NCI-H2029 treated with DMSO at 0.1 percent for 48 hours (cell line): Measurements from ENCODE around the gene MSANTD1.

Experiments used
- DNase-seq: peaks from one replicate; lab custom pipeline; 2025; lab: John Stamatoyannopoulos, UW

Gene MSANTD1

GRCh38 chr4:3248178-3248480 lies 830 bp upstream of the MSANTD1 start:
- DNase-seq = no peak

DNA sequence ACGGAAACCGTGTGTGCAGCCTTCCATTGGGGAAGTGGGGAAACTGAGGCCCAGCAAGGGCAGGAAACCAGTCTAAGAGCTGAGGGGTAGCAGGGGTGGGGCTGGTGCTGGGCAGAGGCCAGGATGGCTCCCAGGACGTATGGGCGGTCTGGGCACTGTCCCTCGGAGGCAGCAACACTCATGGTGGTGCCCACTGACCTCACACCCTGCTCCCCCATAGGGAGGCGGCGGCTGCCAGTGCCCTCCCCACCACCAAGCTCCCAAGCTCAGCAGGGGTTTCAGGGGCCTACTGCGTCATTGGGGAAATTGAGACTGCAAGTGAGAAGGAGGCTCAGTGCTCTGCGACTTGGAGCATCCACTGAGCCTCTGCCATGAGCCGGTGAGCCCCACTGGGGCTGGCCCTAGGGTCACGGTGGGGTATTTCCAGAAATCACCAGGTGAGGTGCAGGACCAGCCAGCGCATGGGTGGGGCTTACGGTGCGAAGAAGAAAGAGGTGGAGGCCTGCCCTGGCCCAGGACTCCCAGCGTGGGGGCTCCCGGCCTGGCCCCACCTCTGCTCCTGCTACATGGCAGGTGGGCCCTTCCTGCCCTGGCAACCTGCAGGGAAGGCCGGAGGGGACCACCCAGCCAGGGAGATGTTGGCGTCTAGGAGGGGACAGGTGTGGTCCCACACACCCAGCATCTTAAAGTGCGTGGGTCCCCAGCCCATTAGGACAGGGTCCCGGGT lies 915 bp downstream of the MSANTD1 start:
- DNase-seq = no peak

DNA sequence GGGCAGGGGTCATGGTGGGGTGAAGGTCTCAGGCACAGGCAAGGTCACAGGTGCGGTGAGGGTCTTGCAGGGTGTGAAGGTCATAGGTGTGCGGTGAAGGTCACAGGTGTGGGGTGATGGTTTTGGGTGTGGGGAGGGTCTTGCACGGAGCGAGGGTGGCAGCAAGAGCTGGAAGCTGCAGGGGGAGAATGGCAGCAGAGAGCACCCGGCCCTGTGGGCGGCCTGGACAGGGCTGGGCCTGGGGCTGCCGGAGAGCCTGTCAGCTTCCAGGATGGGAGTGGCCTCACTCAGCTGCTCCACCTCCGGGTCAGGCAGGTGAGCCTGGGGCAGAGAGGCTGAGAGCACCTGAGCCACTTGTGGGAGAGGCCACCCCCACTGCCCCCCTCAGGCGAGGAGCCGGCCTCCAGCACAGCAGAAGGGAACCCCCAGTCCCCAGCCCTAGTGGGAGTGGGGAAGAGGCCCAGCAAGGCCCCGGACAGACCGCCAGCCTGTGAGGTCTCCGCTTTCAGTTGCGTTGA lies 1.5 kb downstream of the MSANTD1 start:
- DNase-seq = no peak

DNA sequence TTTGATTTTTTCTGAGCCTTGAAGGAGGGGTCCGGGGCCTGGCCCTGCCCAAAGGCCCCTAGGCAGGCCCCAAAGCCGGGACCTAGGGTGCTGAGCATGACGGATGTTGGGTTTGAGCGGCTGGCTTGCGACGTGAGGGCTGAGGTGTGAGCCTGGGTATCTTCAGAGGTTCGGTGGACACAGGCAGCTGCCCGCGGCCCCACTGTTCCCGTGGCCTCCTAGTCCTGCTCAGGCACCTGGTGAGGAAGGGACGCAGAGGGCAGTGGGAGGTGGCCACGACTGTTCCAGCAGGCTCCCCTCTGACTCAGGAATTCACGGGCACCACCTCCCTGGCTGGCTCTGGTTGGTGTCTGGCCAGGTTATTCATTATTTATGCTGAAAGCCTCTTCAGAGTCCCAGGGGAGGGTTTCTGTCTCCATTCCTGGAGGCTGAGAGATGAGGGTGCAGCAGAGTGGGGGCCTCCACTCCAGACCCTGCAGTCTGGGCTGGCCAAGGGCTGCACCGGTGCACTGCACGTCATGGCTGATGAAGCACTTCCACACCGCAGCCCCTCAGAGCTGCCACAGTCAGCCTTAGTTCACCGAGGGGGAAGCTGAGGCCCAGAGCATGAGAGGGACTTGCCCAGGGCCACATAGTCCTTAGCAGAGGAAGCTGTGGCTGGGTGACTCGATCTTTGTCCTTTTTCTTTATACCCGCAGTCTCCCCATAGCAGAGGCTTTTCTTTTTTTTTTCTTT lies 2.2 kb downstream of the MSANTD1 start:
- no peak for DNase-seq

GRCh38 chr4:3251691-3252479 lies 2.9 kb downstream of the MSANTD1 start:
- no peak for DNase-seq

- DNase-seq = no peak
Observed at GRCh38 chr4:3252480-3252828, 3.5 kb downstream of the MSANTD1 start.

GRCh38 chr4:3252831-3253641 lies 4.1 kb downstream of the MSANTD1 start:
- no peak for DNase-seq

DNA sequence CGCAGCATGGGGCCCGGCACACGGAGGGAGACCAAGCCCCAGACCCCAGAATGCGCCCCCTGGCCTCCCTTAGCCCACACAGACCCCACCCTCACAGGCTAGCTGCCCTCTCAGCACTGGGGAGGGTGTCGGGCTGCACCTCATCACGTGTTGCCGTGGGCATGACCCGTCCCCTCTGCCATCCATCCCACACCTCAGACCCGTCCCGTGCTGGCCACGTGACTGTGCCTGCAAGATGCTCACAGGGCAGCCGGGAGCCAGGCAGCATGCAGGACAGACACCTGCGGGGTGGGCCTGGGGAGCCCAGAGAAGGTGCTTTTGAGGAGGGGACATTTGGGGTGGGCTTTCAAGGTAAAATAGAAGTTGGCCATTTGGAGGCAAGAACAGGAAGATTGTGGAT lies 4.8 kb downstream of the MSANTD1 start:
- no peak for DNase-seq

DNA sequence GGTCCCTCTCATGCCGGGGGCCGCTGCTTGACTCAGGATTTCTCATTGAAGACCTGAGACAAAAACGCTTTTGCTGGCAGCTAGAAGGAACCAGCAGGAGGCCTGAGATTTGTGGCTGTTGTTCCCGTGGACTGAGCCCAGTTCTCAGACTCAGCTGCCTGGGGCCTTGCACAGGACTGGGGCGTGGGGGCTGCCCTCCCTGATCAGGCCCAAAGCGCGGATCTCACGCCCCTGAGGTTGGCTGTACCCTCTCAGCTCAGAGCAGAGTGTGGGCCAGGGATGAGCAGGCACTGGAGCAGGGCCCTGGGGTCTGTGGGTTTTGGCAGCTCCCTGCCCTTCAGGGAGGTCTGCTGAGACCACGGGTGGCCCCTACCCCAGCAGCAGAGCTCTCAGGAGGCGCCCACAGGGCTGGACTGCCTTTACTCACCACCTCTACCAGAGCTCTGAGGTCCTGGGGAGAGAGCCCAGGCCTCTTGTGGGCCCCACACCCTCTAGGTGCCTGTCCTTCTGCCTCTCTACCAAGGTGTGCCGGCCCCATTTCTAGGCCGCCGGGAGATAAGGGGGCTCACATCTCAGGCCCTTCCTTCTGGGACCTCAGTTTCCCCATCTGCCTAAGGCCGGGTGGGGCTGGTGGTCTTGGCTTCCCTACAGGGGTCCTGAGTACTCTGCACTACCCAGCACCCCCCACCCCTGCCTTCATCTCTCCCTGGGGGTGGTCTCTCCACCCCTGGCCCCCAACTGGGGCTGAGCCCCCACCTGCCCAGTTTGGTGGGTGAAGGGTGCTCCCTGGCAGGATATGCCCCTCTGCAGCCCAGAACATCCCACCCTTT lies 5.6 kb downstream of the MSANTD1 start:
- no peak for DNase-seq

GRCh38 chr4:3255611-3256186 lies 6.7 kb downstream of the MSANTD1 start:
- DNase-seq = no peak

GRCh38 chr4:3256230-3257102 lies 7.5 kb downstream of the MSANTD1 start:
- no peak for DNase-seq

DNA sequence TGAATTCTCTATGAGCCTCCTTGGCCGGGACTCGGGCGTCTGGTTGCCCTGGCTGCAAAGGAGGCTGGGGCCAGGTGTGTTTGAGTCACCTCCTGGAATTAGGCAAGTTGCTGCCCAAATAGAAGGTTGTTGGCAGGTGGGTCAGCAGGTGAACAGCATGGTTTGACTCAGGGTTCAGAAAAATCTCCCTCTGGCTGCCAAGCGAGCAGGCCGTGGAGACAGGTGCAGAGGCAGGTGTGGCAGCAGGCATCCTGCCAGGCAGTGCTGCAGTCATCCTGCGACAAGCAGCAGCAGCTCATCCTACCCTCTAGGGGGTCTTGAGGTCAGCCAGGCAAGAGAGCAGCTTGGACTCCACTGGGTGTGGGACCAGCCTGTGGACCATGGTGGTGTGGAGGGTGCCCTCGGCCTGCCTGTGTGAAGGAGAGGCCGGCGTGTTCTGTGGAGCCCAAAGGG lies 8.2 kb downstream of the MSANTD1 start:
- peak; percentile 67 for DNase-seq

- peak; percentile 7 for DNase-seq
Observed at GRCh38 chr4:3257556-3258482, 8.9 kb downstream of the MSANTD1 start.

- DNase-seq = no peak
Observed at GRCh38 chr4:3261411-3262207, 12.7 kb downstream of the MSANTD1 start.

- no peak for DNase-seq
Observed at GRCh38 chr4:3262208-3263052, 13.5 kb downstream of the MSANTD1 start.

DNA sequence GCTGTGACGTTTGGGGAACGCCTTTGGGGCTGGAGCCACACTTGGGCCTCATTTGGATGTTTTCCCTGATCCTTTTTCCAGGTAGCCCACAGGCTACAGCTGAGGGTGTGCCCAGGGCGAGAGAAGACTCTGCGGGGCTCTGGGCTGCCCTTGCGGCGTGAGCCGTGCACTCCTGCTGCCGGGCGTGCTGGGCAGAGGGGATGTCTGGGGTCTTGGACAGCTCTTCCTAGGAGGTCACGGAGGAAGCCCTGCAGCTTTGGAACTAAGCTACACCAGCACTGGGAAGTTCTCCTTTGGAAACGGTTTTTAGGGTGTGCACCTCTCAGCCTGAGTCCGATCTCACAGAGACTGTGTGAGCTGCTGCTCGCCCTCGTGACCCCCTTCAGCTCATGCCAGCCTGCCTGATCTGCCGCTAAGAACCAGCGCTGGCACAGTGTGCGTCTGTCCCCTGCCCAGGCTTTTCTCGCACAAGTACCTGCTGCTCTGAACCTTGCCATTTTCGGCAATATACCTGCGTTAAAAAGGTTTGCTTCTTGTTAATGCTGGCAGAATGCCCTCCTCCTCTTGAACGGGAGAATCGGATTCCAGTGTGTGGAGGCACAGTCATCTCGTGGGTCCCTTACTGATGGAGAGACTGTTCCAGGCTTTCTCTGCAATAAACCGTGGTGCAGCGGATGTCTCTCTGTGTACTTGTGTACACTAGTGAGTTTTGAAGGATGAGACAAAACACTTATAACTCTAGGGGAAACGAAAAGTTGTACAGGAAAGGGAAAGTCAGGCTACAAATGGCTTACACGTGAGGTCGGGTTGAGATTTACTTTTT lies 14.3 kb downstream of the MSANTD1 start:
- DNase-seq = no peak
